ENCODE results near the gene ITPRID2.

ITPRID2 gene

DNA sequence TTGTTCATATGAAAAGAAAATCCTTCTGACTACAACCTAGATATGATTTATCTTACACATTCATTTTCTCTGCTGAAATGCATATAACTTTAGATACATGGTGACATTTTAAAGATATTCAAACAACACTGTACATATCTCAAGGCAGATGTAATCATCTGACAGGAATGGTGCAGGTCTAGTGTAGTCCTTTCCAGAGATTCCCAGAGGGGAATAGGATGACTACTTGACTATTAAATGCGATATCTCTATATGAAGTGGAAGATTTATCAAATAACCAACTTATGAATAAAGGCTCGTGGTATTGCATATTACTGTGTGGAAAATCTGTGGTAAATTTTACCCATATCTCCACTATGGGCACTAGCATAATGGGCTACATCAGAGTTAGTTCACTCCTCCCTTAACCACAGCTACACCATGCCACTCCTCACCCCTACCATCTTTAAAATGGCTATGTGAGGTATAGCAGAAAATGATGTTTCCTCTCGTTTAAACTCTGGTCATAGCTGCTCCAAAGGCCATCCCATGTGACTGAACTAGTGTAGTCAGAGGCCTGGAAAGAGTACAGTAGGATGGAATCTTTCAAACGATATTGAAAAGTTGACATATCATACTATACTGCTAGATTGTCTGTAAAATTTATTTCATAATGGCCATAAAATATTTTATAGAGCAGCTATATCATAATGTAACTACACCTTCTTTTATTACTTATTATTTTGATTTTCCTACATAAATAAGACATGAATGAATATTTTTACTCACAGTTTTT, 9.1 kb upstream of the ITPRID2 start:
- no peak for DNase-seq (ENCODE audit: low read depth)

DNA sequence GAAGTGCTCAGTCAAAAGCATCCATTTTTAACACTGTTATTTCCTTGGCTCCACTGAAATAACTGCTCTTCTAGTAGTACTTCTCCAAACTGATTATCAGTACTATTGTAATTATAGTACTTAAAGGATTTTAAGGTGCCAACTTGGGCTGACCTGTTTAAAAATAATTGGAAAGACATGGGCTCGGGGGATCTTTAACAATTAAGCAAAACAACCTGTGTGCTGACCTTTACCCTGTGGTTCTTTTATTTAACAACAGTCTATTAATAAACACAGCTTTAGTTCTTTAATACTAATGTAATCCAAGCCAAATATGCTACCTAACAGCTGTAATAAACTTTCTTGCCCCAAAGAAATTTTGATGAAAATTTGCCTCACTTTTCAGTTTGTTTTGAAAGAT, 6.9 kb upstream of the ITPRID2 start:
- no peak for DNase-seq (ENCODE audit: low read depth)

DNA sequence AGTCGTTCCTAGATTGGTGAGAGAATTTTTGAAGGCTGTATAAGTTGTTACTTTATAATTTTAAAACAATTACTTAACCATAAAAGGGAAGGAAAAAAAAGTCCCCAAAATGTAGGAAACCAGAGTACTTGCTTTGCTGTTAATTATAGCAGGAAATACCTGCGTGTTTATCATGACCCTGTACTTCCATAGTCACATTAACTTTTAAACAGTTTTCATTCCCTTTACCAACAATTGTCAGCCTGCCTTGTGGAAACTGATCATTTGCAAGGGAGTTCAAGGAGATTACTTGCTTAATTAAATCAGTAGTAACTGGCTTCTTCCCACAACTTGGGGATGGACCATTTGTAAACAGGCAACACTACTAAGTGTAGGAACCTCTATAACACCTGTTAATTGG, 6.4 kb upstream of the ITPRID2 start:
- DNase-seq (ENCODE audit: low read depth): no peak

DNA sequence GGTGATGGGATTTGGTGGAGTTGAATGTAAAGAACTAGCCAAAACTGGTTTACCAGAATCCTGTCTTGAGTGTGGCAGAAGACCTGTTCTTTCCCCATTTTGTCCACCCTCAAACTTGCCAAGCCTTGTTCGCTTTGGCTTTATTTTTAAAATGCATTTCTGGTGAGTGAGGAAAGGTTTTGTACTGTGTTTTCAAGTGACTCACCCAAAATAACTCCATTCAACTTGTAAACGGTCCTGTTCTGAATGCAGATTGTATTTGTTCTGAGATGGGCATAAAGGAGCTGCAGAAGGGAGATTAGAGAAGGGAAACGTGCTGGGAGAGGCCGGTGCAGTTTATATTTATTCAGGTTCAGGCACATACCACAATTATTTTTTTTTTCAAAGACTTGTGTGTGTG, 5.3 kb upstream of the ITPRID2 start:
- no peak for DNase-seq (ENCODE audit: low read depth)

DNA sequence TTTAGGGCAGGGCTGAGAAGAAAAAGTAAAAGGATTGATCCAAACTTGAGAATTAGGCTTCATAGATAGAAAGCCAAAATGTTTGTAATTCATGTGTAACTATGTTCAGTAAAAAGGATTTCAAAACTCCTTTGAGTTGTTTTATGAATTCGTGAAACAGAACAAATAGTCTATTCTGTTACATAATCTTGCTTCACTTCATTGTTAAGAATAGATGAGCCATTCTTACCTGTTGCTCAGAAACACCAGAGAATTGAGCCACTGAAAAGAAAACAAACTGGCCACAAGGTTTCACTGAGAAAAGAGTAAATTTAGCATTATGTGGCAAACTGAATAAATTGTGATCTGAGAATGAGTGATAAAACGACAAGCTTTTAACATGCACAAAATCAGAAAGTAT, 4.5 kb upstream of the ITPRID2 start:
- DNase-seq (ENCODE audit: low read depth): no peak

DNA sequence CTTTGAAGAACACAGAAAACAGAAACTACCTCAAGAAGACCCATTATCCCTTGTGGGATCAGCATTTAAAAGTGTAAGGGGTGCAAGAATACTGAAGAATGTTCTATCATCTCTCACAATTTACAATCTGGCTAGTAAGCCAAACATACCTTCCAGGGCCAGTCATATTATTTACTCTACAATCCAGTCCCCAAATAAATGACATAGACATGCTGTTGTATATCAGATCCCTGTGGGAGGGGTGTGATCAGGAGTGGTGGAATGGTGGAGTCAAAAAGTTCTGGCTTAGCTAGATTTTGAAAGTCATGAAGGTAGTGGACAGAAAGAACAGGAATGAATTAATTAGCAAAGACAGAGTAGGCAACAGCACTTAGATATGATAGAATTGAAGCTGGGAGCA, 1.8 kb upstream of the ITPRID2 start:
- DNase-seq (ENCODE audit: low read depth): no peak

DNA sequence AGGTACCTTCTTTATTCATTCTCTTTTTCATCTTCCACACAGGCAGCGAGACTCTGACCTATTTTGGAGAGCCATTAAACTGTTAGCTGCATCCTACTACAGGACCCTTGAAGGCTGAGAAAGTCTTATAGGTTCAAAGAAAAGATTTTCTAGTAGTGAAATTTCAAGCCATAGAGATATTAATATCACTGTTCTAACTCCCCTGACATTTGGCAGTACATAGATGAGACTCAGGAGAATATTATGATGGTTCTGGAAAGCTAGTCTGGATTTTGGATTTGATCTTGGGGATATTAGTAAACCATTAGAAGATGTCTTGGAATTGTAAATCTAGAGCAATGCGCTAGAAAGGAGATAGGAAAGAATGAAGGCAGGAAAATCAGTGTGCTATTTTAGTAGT, 1.3 kb upstream of the ITPRID2 start:
- DNase-seq (ENCODE audit: low read depth): no peak

DNA sequence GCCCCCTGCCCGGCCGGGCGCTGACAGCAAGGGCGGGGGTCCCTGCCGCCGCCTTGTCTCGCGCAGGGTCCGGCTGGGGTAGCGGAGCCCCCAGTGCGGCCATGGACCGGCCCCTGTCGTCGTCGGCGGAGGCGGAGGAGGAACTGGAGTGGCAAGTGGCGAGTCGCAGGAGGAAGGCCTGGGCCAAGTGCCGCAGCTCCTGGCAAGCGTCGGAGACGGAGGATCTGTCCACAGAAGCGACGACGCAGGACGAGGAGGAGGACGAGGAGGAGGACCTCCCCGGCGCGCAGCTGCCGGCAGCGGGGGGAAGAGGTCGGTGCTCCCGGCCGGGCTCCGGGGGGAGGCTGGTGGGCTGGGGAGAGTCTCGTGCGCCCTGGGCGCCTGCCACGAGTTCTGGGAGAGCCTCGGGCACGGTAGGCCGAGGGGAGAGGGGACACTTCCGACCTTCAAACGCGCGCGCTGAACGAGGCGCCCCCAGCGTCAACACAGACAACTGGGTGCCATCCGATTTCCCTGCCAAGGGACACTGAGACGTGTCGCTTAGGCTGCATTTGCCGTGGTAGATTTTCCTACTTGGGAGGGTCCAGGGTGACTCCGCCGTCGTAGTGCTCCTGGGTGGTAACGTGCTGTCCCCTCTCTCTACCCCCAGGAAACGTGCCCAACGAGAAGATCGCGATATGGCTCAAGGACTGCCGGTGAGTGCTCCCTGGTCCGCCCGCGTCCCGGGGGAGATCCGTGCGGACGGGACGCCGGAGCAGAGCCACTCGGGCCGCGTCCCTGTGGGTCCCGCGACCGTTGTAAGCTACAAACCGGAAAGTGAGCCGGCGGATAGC, 652 bp downstream of the ITPRID2 start:
- peak; percentile 17 for DNase-seq (ENCODE audit: low read depth)

DNA sequence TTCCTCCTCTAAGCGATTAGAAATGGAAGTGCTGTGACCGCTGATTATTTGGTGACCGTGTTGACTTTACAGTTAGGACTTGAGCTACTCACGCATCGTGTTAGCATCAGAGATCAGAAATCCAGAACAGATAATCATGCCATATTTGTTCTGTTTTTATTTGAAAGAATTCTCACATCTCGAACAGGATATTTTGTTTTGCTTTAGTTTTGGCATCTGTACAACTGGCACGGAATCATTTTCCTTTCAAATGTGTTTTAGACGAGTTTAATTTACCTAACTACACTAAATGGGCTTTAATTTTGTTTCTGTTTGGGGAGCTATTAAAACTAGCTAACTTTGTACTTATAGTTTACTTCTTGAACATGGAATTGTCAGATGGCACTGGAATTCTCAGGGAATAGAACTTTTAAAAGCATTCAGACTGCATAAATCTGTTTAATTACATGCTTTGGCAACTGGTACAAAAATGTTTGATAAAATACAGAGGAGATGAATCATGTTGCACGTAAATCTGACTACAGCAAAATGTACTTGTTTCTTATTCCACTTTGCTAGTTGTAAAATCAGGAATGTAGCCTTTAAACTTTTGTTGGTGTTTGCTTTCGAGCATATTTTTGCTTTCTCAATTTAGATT, 1.4 kb downstream of the ITPRID2 start:
- DNase-seq (ENCODE audit: low read depth): no peak

DNA sequence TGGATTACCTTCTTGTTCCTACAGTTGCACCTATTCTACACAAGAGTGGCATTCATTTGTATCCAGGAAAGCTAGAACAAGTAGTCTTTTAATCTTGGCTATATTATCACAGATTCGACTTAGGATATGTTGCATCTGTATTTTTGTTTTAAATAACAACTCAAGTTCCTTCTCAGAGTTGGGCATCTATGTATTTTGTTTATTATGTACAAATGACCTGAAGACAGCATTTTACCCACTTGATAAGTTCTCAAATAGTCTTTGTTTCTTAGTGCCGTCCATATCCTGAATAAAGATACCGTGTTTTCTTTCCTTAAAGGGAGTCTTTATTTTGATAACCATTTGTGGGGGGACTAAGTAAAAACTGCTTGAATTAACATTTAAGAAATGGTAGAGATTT, 2.9 kb downstream of the ITPRID2 start:
- DNase-seq (ENCODE audit: low read depth): no peak

DNA sequence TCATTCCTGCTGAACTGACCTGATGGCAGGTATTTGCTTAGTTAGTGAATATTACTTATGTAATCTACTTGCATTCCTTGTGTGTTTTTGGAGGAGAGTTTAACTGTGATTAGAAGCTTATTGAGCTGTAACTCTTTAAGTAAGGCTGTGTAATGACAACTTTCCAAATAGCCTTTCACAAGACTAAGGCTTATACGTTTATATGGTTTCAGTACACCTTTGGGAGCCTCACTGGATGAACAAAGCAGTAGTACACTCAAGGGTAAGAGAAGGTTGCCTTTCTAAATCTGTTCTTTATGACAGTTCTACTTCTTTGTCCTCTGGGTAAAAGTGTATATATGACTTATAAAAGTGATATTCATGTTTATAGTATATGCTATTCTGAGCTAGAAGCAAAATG, 4.3 kb downstream of the ITPRID2 start:
- no peak for DNase-seq (ENCODE audit: low read depth)

DNA sequence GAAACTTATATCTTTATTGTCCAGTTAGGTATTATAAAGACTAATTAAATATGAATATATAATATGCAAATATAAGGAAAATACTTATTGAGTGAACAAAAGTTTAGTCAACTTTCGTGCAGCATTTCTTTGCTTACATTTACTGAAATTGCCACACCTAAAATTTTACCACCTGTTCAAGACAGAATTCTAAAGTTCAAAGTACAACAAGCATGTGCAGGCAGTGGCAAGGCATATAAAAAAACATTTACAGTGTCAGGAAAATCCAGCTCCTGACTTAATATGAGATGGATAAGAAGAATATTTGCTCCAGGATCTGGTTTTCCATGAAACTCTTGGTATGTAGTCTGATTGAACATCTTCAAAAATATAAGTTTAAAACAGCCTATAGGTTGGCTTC, 4.8 kb downstream of the ITPRID2 start:
- no peak for DNase-seq (ENCODE audit: low read depth)

DNA sequence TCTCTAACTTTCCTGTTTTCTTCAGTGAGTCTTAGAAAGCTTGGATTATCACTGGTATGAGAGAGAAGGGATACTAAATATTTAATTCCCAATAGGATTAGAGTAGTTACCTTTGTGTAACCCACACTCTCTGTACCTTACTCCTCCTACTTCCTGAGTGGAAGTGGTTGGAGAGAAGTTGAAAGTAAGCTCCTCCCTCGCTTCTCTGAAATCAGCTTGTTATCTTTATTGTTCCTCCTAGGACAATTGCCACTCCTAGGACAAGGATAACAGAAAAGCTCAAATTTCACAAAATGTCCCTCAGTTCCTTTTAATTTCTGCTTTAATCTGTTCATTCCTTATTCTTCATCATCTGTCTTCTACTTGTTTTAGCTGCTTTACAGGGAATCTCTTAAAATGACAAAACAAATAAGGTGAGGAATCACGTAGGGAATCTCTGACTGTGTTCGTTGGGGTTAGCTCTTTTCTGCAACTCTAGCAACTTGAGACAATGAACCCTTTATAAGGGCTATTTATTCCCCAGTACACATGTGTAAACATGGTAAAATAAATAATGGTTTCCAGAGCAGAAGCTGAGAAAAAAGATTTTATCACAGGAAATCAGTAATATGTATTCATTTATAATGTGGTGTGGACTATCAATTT, 8.6 kb downstream of the ITPRID2 start:
- DNase-seq (ENCODE audit: low read depth): no peak

DNA sequence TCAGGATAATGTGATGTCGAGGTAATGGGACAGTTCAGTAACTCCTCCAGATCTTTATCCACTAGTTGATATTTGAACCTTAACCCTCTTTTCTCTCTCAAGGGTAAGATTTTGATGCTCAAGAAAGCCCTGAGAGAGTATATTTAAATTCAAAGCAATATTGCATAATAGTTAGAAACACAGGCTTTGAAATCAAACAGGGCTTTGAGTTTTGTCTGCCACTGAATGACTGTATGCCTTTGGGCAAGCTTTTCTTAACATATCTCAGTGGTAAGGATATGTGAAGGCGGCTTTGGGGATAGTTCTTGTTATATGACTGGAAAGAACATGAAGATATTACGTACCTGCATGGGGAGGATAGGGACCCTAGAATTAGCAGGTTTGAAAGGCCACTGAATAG, 11.1 kb downstream of the ITPRID2 start:
- no peak for DNase-seq (ENCODE audit: low read depth)

DNA sequence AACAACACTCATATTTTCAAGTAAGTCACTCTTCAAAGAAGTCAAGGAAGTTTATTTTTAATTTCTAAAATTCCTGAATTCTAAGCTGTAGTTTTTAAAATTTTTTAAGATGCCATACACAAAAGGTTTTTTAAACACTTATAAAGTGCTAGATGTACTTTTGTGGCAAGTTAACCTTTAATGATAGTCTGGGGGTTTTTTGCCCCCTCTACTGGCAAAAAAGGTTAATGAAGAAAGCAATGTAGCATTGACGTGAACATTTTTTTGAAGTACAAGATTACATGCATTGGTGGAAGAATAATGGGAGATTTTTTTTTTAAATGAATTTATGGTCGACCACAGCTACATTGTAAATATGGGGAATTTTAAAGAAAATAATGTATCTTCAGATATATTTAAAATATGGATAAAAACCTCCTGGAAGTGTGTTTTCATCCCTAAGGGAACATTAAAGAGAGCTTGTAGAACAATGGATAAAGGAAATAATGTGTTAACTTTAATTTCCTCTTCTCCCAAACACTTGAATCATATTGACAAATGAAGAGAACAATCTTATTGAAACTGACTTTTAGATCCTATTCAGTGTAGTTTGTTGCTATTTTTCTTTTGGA, 12.6 kb downstream of the ITPRID2 start:
- no peak for DNase-seq (ENCODE audit: low read depth)

DNA sequence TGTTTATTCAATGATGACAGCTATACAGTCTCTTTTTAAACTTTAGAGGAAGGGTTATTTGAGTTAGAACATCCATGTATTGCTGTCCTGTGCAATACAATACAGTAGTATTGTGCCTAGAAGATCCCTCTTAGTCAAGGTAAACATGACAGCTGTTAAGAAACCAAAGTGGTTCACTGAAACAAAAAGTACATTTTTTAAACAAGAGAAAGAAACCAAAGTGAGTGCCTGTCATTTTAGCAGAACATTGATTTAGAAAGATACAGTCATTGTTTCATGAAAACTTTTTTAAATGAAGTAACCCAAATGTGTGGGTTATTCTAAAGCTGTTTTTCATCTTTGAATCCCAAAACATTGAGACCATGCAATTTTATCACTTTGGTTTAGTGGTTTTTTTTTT, 15.5 kb downstream of the ITPRID2 start:
- no peak for DNase-seq (ENCODE audit: low read depth)

DNA sequence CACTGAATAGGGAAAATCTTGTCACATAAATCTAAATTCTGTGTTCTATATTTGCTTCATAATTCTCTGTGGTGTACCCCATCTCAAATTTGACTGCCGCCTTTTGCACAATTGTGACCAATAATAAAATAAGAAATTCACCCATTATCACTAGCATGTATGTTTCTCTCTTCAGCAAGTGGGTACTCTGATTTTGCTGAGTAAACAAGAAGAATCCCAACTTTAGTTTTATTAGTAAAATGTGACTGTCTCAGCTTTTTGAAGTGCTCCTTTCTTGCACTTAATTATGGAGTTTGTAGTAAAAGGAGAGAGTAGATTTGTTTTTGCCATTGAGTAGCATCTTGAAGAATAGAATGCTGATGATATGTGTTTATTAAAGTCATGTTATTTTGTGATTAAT, 16.1 kb downstream of the ITPRID2 start:
- no peak for DNase-seq (ENCODE audit: low read depth)

DNA sequence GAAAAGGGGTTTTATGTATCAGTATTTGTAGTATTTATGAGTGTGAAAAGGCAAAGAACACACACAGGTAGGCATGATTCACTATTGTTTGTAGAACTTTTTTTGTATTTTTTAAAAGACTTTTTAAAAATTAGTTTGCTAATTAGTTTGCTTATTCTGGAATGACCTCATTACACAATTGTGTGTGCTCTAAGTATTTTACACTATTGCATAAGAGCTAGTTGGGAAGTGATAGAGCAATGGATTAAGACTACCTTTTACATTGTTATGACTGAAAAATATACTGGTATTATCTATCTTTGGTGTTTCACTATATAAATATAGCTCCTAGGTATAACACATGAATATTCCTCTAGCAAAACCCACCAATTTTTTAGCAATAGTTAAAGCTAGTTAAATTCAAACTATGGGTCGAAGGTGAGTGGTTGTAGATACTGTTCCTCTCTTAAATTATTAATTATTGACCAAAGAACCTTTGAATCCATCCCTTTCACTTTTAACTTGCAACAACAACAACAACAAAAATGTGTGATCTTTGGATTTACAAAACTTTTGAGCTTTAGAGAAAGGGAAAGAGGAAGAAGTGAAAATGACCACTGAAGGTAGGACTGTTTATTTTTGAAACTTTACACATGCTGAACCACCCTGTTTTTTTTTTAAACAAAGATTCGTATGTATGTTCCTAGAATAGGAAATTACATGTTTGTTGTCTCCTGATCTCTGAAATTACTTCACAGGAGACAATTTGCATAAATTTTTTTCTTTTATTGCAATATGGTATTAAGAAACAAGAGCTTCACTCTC, 18.7 kb downstream of the ITPRID2 start:
- no peak for DNase-seq (ENCODE audit: low read depth)

DNA sequence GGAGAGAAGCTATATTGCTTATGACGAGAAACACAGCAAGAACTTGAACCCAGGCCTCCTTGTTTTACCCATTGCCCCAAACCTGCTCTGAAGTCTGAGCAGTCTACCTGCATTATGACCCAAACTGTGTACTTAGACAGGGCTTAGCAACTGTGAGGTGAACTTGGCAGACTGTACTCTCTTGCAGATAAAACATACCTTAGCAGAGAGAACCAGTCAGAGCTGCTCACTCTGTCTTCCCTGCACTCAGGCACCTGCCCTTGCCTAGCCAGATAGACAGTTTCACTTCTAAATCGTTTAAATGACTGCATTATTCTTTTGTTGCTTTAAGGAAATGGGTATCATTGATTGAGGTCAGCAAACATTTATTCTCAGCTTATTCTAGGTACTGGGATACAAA, 20.3 kb downstream of the ITPRID2 start:
- no peak for DNase-seq (ENCODE audit: low read depth)

DNA sequence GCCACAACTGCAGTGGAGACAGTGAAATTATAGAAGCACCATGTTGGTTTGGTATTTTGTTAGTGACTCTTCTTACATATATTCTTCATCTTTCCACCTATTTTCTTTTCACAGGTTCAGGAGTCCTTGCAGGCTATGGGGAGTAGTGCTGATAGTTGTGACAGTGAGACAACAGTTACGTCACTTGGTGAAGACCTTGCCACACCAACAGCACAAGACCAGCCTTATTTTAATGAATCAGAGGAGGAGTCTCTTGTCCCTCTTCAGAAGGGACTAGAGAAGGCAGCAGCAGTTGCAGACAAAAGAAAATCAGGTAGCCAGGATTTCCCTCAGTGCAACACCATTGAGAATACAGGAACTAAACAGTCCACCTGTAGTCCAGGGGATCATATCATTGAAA, 23.6 kb downstream of the ITPRID2 start:
- no peak for DNase-seq (ENCODE audit: low read depth)
